WERI-Rb-1 (cell line): ENCODE measurements around the gene ZNF444.
"Not testable (repeated sequence)": the region's sequence is repeated elsewhere in the genome, so short reads cannot be mapped to it uniquely, and the experiment has no call there.

Experiments
- DNase-seq: peaks from one replicate; pipeline ENCODE4 v3.0.0-alpha.2; 2020
- H3K27ac ChIP-seq: fragments of 250-450 bp; sonication (Bioruptor Pico); 2 replicates; pipeline ENCODE4 v1.5.1; 2020; ENCODE audit warnings: mild to moderate bottlenecking, moderate library complexity
- H3K27me3 ChIP-seq: fragments of 250-450 bp; sonication (Bioruptor Pico); 2 replicates; pipeline ENCODE4 v1.5.1; 2021; ENCODE audit warnings: mild to moderate bottlenecking, low read depth, moderate library complexity; ENCODE audit not compliant: insufficient read depth, severe bottlenecking
- H3K36me3 ChIP-seq: fragments of 250-450 bp; sonication (Bioruptor Pico); 2 replicates; pipeline ENCODE4 v1.5.1; 2020; ENCODE audit warnings: mild to moderate bottlenecking, moderate library complexity
- H3K4me3 ChIP-seq: 2 replicates; pipeline ENCODE4 v1.5.1; 2011; ENCODE audit warnings: low read depth, mild to moderate bottlenecking, control low read depth, low read length
- H3K9me3 ChIP-seq: fragments of 250-450 bp; sonication (Bioruptor Pico); 2 replicates; pipeline ENCODE4 v1.5.1; 2021; ENCODE audit warnings: mild to moderate bottlenecking, moderate library complexity; ENCODE audit not compliant: severe bottlenecking
- CTCF ChIP-seq: IDR thresholded peaks from 2 replicates; pipeline ENCODE4 v1.5.1; 2011; ENCODE audit warnings: low read depth, mild to moderate bottlenecking, control low read depth, inconsistent platforms, low read length

The ZNF444 gene

GRCh38 chr19:56097306-56097705 is 43.8 kb upstream of the ZNF444 start:
- no peak for DNase-seq
- Histone ChIP-seq H3K9me3 (no peaks in the 10 kb centered on the region), H3K36me3 (peaks cover 39% of the 10 kb centered on the region), H3K4me3 (no peak overlapping the region), H3K27ac (no peak overlapping the region), H3K27me3 (no peaks in the 10 kb centered on the region)
- no peak for TF ChIP-seq CTCF

GRCh38 chr19:56097776-56098175 is 43.3 kb upstream of the ZNF444 start:
- no peak overlapping the region for H3K4me3 ChIP-seq
- no peaks in the 10 kb centered on the region for H3K9me3 ChIP-seq
- H3K27me3 ChIP-seq: no peaks in the 10 kb centered on the region
- H3K36me3 ChIP-seq: peaks cover 43% of the 10 kb centered on the region
- no peak for DNase-seq
- no peak for TF ChIP-seq CTCF
- no peak overlapping the region for H3K27ac ChIP-seq

GRCh38 chr19:56098237-56098636 is 42.9 kb upstream of the ZNF444 start:
- not testable (repeated sequence) for H3K27ac ChIP-seq, H3K27me3 ChIP-seq, H3K9me3 ChIP-seq, DNase-seq, H3K4me3 ChIP-seq
- peaks cover 45% of the 10 kb centered on the region for H3K36me3 ChIP-seq

GRCh38 chr19:56098731-56099568 is 42.1 kb upstream of the ZNF444 start:
- TF ChIP-seq CTCF: no peak
- no peaks in the 10 kb centered on the region for H3K9me3 ChIP-seq
- no peak overlapping the region for H3K4me3 ChIP-seq
- no peaks in the 10 kb centered on the region for H3K27me3 ChIP-seq
- DNase-seq: no peak
- peaks cover 39% of the 10 kb centered on the region for H3K36me3 ChIP-seq
- no peak overlapping the region for H3K27ac ChIP-seq

DNA sequence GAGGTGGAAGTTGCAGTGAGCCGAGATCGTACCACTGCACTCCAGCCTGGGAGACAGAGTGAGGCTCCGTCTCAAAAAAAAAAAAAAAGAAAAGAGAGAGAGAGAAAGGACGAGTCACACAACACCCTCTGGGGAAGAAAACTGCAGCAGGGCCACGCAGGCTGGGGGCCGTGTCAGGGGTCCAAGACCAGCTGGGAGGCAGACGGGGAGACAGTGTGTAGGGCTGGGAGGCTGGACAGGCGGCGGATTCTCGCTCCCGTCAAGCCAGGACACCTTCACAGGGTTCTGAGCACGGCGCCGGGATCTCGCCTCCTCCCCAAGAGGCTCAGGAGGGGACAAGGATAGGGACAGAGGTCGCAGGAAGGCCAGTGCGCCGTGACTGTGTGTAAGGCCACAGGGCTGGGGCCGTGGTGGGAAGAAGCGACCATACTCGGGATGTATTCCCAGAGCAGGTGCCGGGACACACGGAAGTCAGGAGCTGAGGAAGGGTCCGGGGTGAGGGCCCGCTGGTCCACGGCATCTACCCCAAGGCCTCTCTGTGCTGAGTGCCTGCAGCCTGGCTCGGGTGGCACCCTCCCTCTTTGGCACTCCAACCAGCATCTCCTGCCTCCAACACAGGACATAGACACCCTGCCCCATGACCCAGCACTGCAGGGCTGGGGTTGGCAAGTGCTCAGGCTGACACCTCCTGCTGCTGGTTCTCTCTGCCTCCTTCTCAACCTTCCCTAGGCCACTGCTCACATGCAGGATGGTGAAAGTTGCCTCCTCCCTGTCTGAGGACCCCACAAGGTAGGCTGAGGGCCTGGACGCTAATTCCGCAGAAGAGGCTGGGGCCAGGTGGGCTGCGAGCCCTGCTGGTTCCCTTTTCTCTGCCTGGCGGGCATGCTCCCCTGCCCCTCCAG is 41.2 kb upstream of the ZNF444 start:
- DNase-seq: no peak
- no peaks in the 10 kb centered on the region for H3K9me3 ChIP-seq
- no peak overlapping the region for H3K27ac ChIP-seq
- H3K36me3 ChIP-seq: peaks cover 37% of the 10 kb centered on the region
- TF ChIP-seq CTCF: no peak
- H3K27me3 ChIP-seq: no peaks in the 10 kb centered on the region
- no peak overlapping the region for H3K4me3 ChIP-seq

- no peaks in the 10 kb centered on the region for H3K9me3 ChIP-seq
- H3K36me3 ChIP-seq: peaks cover 37% of the 10 kb centered on the region
- H3K27ac ChIP-seq: no peak overlapping the region
- DNase-seq: no peak
- H3K4me3 ChIP-seq: no peak overlapping the region
- no peaks in the 10 kb centered on the region for H3K27me3 ChIP-seq
- no peak for TF ChIP-seq CTCF
Observed at GRCh38 chr19:56101095-56101494, 40.0 kb upstream of the ZNF444 start.
